Suprapubic skin (tissue), 4 donors: Measurements from ENCODE around the gene TPRG1. TPM values are rescaled to one million over a fixed set of nuclear protein-coding genes. Genes with fewer than 3 reads are reported as not detected.
A peak's percentile ranks its signal among the peaks of the same experiment; 100 is the strongest.

Experiments
- DNase-seq, 2 donors: peaks; one replicate each; pipeline ENCODE4 v3.0.0-alpha.2; 2019; ENCODE audit warnings: low spot score in 2 of 2
- H3K27ac ChIP-seq: fragments of 200-600 bp; sonication (generic); one replicate; pipeline ENCODE4 v1.5.1; 2019
- H3K27me3 ChIP-seq: fragments of 200-600 bp; sonication (generic); one replicate; pipeline ENCODE4 v1.5.1; 2019
- H3K36me3 ChIP-seq: fragments of 200-600 bp; sonication (generic); one replicate; pipeline ENCODE4 v1.5.1; 2019
- H3K4me1 ChIP-seq: fragments of 200-600 bp; sonication (generic); one replicate; pipeline ENCODE4 v1.5.1; 2019
- H3K4me3 ChIP-seq: fragments of 200-600 bp; sonication (generic); one replicate; pipeline ENCODE4 v1.5.1; 2019; ENCODE audit warnings: mild to moderate bottlenecking
- H3K9me3 ChIP-seq: fragments of 200-600 bp; sonication (generic); one replicate; pipeline ENCODE4 v1.5.1; 2019
- EP300 ChIP-seq: sonication (generic); formaldehyde crosslinking; IDR thresholded peaks from one replicate; pipeline ENCODE4 v1.6.1; 2017; ENCODE audit warnings: antibody characterized with exemption
- POLR2A ChIP-seq, 2 donors: fragments of 450-650 bp; IDR thresholded peaks; one replicate each; pipeline ENCODE4 v1.6.1; 2017; ENCODE audit warnings: antibody characterized with exemption in 2 of 2, mild to moderate bottlenecking in 2 of 2, moderate library complexity in 2 of 2
- POLR2AphosphoS5 ChIP-seq, 3 donors: sonication (generic); formaldehyde crosslinking; IDR thresholded peaks; one replicate each; pipeline ENCODE4 v1.6.1; 2017; ENCODE audit warnings: antibody characterized with exemption in 3 of 3
- WGBS: methylation state at CpG from one replicate; pipeline ENCODE4 v1.1.5; 2018; 5-methylcytosine and 5-hydroxymethylcytosine counted together
- total RNA-seq, 4 donors: library from RNA; depleted of rRNA; stranded (reverse); fragments of >200 nt; gene quantifications; one replicate each; pipeline ENCODE4 v1.1.0, GENCODE V29; 2016
- TF ChIP-seq, protein P1 (sequence below), 2 donors: fragments of 200-600 bp in 1 of 2; fragments of 450-650 bp in 1 of 2; sonication (generic) in 1 of 2; IDR thresholded peaks; one replicate each; pipeline ENCODE4 v1.5.1; 2016 to 2019; ENCODE audit warnings: antibody characterized with exemption in 2 of 2, mild to moderate bottlenecking in 1 of 2, moderate library complexity in 1 of 2

Gene TPRG1
- total RNA-seq, 4 donors from 2014 or later: 19.9 to 30.9 (median 28.4) TPM

DNA sequence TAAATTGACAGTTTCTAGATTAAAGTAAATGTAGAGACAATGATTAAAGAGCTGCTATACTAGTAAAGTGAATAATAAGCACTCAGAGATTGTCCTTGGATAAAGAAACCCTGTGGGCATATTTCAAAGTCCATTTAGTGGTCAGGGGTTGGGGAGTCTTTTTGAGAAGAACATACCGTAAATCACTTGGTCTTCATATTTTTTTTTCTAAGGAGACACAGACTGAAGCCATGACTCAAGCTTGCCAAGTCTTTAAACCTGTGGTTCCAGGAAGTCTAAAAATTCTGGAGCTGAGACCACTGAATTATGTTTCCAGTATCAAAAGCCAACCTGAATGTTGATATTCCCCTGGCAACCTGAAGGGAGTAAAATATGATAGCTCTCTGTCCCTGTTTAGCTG is 171.0 kb downstream of the TPRG1 start:
- Histone ChIP-seq H3K4me1 (no peaks in the 10 kb centered on the region), H3K9me3 (no peaks in the 10 kb centered on the region), H3K27me3 (no peaks in the 10 kb centered on the region), H3K27ac (no peak overlapping the region), H3K36me3 (no peaks in the 10 kb centered on the region), H3K4me3 (no peak overlapping the region)
- TF ChIP-seq, protein P1, sequence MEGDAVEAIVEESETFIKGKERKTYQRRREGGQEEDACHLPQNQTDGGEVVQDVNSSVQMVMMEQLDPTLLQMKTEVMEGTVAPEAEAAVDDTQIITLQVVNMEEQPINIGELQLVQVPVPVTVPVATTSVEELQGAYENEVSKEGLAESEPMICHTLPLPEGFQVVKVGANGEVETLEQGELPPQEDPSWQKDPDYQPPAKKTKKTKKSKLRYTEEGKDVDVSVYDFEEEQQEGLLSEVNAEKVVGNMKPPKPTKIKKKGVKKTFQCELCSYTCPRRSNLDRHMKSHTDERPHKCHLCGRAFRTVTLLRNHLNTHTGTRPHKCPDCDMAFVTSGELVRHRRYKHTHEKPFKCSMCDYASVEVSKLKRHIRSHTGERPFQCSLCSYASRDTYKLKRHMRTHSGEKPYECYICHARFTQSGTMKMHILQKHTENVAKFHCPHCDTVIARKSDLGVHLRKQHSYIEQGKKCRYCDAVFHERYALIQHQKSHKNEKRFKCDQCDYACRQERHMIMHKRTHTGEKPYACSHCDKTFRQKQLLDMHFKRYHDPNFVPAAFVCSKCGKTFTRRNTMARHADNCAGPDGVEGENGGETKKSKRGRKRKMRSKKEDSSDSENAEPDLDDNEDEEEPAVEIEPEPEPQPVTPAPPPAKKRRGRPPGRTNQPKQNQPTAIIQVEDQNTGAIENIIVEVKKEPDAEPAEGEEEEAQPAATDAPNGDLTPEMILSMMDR (IDR thresholded peaks at IDR 0.05): no peak
- no peak for TF ChIP-seq POLR2AphosphoS5 (IDR thresholded peaks at IDR 0.05)
- TF ChIP-seq POLR2A (IDR thresholded peaks at IDR 0.05): no peak
- TF ChIP-seq EP300: no peak
- no peak for DNase-seq
- WGBS: 82% methylated on average over 1 of the region's 1 CpG

DNA sequence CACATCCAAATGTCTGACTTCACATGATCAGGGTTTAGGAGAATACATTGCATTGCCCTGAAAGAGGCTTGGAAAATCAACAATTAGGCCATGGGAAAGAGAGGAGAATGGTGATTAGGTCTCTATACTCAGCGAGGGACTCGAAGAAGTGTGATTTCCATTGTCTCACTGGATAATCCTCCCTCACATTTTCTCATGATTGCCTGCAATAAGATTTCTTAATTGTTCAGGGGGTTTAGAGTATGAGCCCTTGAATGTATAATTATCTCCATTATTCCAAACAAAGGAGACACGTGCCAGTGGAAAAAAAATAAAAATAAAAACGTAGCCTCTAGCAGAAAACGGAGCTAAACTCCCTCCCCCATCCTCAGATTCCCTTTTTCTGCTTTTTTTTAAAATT is 173.2 kb downstream of the TPRG1 start:
- 73% methylated on average over 5 of the region's 5 CpGs for WGBS
- TF ChIP-seq POLR2A (IDR thresholded peaks at IDR 0.05): no peak
- no peak for TF ChIP-seq POLR2AphosphoS5 (IDR thresholded peaks at IDR 0.05)
- TF ChIP-seq, protein P1 (IDR thresholded peaks at IDR 0.05): no peak
- no peak for TF ChIP-seq EP300
- DNase-seq: no peak

DNA sequence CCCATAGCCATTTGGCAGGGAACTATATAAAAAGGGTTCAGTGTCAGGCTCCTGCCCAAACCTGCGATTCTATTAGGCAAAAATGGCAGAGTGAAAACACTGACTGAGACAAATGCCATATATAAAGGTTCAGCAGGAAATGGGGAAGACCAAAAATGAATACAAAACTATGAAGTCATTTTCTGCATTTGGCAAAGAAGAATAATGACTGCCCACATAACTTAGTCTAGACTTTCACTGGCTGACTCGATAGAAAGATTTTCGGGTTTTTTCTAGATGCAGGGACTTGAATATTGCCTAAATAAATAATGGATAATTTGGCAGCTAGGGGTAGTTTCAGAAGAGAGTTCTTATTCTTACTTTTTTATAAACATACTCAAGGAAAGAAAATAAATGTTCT is 178.0 kb downstream of the TPRG1 start:
- H3K27ac ChIP-seq: no peak overlapping the region
- no peaks in the 10 kb centered on the region for H3K9me3 ChIP-seq
- TF ChIP-seq, protein P1 (IDR thresholded peaks at IDR 0.05): no peak
- TF ChIP-seq POLR2AphosphoS5 (IDR thresholded peaks at IDR 0.05) (no peak), EP300 (no peak), POLR2A (IDR thresholded peaks at IDR 0.05) (no peak)
- no peak for DNase-seq
- H3K4me1 ChIP-seq: peaks cover 11% of the 10 kb centered on the region
- no peak overlapping the region for H3K4me3 ChIP-seq
- H3K36me3 ChIP-seq: no peaks in the 10 kb centered on the region
- H3K27me3 ChIP-seq: no peaks in the 10 kb centered on the region
- 45% methylated on average over 3 of the region's 3 CpGs for WGBS

More for the DNA sequence above, 173.2 kb downstream of the TPRG1 start:
- Histone ChIP-seq H3K9me3 (no peaks in the 10 kb centered on the region), H3K27ac (no peak overlapping the region), H3K36me3 (no peaks in the 10 kb centered on the region), H3K4me1 (no peaks in the 10 kb centered on the region), H3K4me3 (no peak overlapping the region), H3K27me3 (no peaks in the 10 kb centered on the region)

DNA sequence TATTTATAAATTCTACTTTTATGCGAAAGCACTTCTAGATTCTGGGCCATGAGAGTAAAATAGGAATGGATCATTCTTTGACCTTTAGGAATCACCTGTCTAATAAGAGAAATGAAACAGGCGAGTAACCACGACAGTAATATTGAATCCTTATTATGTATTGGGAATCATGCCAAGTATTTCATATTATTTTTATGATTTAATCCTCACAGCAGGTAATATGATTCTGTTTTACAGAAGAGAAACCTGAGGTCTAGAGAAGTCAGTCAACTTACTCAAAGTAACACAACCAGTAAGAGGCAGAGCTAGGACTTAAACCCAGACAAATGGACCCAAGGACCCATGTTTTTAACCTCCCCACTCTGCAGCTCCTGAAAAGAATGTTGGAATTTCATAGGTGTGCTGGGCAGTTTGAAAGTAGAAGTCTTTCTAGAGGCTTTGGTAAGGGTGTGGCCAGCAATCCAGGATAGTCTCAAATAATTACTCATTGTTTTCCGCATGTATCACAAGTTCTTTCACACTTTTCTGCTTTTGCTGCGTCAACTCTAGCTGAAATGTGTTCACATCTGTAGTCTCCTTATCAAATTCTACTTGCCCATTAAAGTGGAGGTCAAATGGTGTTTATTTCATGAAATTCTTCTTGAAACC is 181.7 kb downstream of the TPRG1 start:
- H3K27me3 ChIP-seq: no peaks in the 10 kb centered on the region
- no peak overlapping the region for H3K4me3 ChIP-seq
- no peak overlapping the region for H3K27ac ChIP-seq
- WGBS: 73% methylated on average over 5 of the region's 5 CpGs
- H3K9me3 ChIP-seq: no peaks in the 10 kb centered on the region
- TF ChIP-seq POLR2A (IDR thresholded peaks at IDR 0.05) (no peak), POLR2AphosphoS5 (IDR thresholded peaks at IDR 0.05) (no peak), EP300 (no peak)
- TF ChIP-seq, protein P1 (IDR thresholded peaks at IDR 0.05): no peak
- peaks cover 26% of the 10 kb centered on the region for H3K4me1 ChIP-seq
- no peaks in the 10 kb centered on the region for H3K36me3 ChIP-seq
- no peak for DNase-seq

DNA sequence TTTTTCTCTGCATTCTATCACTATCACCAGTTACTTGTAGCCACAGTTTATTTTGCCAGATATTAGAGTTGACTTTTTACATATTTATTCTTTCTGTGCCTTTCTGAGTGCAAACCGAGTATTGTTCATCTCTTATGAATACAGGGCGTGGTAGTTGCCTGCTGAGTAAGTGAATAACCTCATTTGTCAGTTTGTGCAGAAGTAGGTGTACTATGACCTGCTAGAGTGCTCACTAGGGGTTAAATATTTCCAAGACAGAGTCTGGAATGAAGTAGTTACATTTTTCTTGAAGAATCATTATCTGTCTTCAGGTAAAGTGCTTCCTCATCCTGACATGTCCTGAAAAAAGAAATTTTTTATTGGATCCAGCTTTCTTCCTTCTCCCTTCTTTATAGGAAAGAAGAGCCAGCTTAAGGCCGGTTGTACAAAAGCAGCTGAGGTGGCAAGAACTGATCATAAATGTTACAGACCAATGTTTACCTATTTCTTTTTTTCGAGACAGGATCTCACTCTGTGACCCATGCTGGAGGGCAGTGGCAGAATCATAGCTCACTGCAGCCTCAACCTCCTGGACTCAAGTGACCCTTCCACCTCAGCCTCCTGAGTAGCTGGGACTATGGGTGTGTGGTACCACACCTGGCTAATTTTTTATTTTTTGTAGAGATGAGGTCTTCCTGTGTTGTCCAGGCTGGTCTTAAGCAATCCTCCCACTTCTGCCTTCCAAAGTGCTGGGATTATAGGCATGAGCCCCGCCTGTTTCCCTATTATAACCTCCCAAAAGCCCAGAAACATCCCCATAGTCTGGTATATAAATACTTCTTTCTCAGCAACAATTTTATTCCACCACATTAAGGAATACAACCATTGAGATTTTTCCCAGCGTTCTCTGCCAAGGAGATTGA is 182.5 kb downstream of the TPRG1 start:
- H3K27ac ChIP-seq: peak overlapping the region; percentile 76

More for the DNA sequence above, 182.5 kb downstream of the TPRG1 start:
- Histone ChIP-seq H3K4me3 (no peak overlapping the region), H3K36me3 (no peaks in the 10 kb centered on the region), H3K9me3 (no peaks in the 10 kb centered on the region), H3K27me3 (no peaks in the 10 kb centered on the region), H3K4me1 (peaks cover 26% of the 10 kb centered on the region)
- TF ChIP-seq EP300 (no peak), POLR2A (IDR thresholded peaks at IDR 0.05) (no peak), POLR2AphosphoS5 (IDR thresholded peaks at IDR 0.05) (no peak)
- TF ChIP-seq, protein P1 (IDR thresholded peaks at IDR 0.05): no peak
- WGBS: 69% methylated on average over 6 of the region's 6 CpGs
- no peak for DNase-seq
